ENCODE measurements around the gene XYLT1.
A peak's percentile ranks its signal among the peaks of the same experiment; 100 is the strongest.

The XYLT1 gene, protein sequence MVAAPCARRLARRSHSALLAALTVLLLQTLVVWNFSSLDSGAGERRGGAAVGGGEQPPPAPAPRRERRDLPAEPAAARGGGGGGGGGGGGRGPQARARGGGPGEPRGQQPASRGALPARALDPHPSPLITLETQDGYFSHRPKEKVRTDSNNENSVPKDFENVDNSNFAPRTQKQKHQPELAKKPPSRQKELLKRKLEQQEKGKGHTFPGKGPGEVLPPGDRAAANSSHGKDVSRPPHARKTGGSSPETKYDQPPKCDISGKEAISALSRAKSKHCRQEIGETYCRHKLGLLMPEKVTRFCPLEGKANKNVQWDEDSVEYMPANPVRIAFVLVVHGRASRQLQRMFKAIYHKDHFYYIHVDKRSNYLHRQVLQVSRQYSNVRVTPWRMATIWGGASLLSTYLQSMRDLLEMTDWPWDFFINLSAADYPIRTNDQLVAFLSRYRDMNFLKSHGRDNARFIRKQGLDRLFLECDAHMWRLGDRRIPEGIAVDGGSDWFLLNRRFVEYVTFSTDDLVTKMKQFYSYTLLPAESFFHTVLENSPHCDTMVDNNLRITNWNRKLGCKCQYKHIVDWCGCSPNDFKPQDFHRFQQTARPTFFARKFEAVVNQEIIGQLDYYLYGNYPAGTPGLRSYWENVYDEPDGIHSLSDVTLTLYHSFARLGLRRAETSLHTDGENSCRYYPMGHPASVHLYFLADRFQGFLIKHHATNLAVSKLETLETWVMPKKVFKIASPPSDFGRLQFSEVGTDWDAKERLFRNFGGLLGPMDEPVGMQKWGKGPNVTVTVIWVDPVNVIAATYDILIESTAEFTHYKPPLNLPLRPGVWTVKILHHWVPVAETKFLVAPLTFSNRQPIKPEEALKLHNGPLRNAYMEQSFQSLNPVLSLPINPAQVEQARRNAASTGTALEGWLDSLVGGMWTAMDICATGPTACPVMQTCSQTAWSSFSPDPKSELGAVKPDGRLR

DNA sequence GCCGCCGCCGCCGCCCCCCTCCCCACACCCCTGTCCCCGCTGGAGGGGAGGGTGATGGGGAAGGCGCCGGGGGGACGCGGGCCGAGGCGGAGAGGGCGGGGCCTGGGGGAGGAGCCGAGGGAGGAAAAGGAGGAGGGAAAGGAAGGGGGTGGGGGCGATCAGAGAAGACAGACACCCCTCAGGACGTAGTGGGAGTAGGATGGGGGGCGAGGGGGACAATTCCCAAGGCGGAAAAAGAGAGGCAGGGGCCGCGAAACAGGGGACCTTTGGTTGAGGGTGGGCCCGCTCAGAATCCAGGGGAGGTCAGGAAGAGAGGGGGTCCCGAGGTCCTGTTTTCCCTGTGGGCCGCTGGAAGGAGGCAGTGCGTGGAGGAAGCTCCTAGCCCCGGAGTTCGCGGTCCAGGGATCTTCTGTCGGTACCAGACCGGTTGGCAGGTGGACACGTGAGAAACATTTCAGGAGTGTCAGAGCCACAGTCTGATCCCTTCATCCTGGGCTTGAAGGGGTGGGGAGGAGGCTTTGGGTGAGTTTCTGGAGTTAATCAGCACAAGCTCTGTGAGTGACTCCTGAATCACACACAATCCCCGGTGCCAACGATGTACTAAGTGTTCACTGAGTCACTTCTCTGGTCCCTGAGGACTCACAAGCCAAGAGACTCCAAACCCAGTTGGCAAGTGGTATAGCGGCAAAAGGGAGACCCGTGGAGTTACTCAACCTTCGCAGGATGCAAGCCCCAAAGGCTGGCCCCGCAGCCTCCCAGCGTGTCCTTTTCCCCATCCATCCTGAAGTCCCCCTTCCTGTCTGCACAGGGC lies at the start of gene XYLT1:
Gene XYLT1, minus strand, starts transcription at position 53 of the 811 bp plus-strand sequence. CDS start 164 bp downstream, outside the sequence.
- peak; percentile 49 for DNase-seq (ENCODE audit: extremely low read depth, low read depth)

DNA sequence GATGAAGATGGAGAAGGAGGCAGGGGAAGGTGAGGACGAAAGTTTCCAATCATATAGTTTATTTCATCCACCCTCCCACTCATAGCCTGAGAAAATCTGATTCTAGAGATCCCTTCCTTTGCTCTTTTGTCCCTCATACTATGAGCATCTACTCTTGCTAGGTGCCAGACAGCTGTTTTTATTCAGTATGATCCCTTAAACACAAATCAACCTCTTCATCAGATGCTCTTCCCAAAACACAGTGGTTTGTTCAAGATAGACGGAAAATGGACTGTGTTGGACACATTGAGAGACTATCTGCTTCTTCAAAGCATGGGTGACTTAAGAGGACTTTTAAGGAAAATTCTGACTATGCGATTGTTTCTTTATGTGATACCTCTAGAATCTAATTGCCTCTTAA lies 49.4 kb upstream of the XYLT1 start:
- no peak overlapping the region for H3K4me3 ChIP-seq (replicated peaks; ENCODE audit: low read depth, low read length)
- no peak for TF ChIP-seq CTCF (IDR thresholded peaks at IDR 0.05; ENCODE audit: low read depth, low read length, missing control alignments)

More for the DNA sequence above, at the start of gene XYLT1:
- H3K4me3 ChIP-seq (replicated peaks; ENCODE audit: low read depth, low read length), result peak within 1 kb of the TSS; percentile 60
- TF ChIP-seq CTCF (IDR thresholded peaks at IDR 0.05; ENCODE audit: low read depth, low read length, missing control alignments), result no peak

DNA sequence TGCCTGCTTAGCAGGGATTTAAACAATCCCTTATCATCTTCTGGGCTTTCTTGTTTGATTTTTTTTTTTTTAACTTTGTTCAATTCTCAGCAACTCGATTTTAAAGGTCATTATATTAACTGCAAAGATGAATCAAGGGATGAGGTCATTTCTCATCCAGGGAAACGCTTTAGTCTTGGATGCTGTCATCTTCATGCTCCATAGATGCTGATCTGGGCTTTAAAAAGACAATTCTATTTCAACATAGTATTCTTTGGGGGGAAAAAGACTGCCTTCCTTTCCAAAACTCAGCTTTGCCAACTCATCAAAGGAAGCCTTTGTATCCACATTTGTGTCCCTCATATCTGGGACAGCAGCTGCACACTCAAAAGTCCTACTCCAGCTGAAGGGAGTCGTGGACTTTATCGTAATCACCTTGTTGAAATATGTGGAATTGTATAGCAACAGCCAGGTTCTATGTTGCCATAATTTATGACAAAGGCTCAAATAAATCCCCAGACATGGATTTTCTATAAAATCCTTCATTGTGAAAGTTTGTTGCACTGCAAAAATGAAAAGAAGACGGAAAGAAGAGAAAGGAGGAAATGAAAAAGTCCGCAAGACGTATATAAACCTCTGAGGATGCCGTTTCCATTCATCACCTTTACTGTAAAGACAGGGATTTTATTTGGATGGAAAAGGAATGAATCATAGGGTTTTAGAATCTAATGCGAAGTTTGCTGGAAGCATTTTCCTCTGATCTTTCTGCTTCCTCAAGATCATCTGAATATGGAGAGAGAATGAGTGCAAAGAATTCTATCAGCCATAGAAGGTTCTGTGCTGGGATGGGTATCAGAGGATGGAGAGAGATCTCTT lies 48.6 kb upstream of the XYLT1 start:
- no peak overlapping the region for H3K4me3 ChIP-seq (replicated peaks; ENCODE audit: low read depth, low read length)
- TF ChIP-seq CTCF (IDR thresholded peaks at IDR 0.05; ENCODE audit: low read depth, low read length, missing control alignments), result no peak
- DNase-seq (ENCODE audit: extremely low read depth, low read depth), result no peak

More for the DNA sequence above, 49.4 kb upstream of the XYLT1 start:
- no peak for DNase-seq (ENCODE audit: extremely low read depth, low read depth)

DNA sequence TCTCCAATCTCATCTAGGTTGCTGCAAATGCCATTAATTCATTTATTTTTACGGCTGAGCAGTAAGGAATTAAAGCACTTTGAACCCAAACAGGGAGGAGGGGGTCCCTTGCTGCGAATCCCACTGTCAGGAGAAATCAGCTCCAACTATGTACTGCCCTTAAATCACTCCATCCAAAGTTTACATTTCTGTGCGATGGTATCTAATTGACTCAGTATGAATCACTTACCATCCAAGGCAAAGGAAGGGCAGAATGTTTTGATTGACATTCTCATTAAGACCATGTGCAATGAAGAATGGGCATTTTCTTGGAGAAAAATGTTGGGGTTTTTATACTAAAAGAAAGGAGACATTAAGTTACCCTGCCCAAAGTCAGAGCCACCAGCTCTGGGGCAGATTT lies 47.7 kb upstream of the XYLT1 start:
- no peak for DNase-seq (ENCODE audit: extremely low read depth, low read depth)
- no peak overlapping the region for H3K4me3 ChIP-seq (replicated peaks; ENCODE audit: low read depth, low read length)
- no peak for TF ChIP-seq CTCF (IDR thresholded peaks at IDR 0.05; ENCODE audit: low read depth, low read length, missing control alignments)

DNA sequence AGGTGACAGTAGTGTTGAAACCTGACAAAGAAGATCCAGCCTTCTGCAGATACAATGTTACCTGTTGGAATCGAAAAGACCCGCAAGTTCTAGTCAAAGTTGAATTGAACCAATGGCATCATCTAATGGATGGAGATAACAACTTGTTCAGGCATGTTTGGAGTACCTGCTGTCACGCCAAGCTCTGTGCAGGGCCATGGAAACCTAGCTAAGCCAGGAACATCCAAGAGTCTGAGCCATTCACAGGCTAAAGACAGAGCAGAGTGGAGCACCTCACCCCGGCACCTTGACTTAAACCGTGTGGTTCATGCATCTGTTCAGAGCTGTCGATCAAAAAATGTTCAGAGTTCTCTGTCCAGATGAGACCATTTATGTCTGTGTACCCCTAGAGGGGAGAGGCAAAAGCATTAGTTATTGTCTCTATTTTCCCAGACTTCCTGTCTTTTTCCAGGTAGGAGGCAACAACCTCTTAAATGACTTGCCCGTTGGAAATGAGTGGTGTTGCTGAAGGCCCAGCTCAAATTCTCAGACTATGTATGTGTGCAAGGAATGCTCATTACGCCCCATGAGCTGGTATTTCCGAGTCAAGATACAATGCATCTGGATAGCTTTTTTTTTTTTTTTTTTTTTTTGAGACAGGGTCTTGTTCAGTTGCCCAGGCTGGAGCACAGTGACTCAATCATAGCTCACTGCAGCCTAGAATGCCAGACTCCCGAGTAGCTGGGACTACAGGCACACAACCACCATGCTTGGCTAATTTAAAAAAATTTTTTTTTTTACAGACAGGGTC lies 44.9 kb upstream of the XYLT1 start:
- no peak overlapping the region for H3K4me3 ChIP-seq (replicated peaks; ENCODE audit: low read depth, low read length)
- peak; percentile 30 for DNase-seq (ENCODE audit: extremely low read depth, low read depth)
- TF ChIP-seq CTCF (IDR thresholded peaks at IDR 0.05; ENCODE audit: low read depth, low read length, missing control alignments), result no peak
